ENCODE results near the gene ERC1. TPM values are rescaled to one million over a fixed set of nuclear protein-coding genes. Genes with fewer than 3 reads are reported as not detected.

ERC1 gene
- total and polyA plus RNA-seq, 4 donors: 7.4 to 78.2 (median 39.8) TPM

GRCh38 chr12:1115484-1116231, 124.6 kb downstream of the ERC1 start:
- H3K4me3 ChIP-seq: no peak overlapping the region
- peak in 1 of 3 donors; percentile 55 for DNase-seq
- WGBS, 2 donors: 63 to 83% methylated on average over 4 of the region's 4 CpGs
- no peak overlapping the region for H3K27ac ChIP-seq (ENCODE audit: low read depth in 1 of 2, low read length in 1 of 2)
- H3K9me3 ChIP-seq (ENCODE audit: control insufficient read depth in 4 of 4, insufficient read depth in 3 of 4, low read length in 3 of 4): no peaks in the 10 kb centered on the region
- H3K4me1 ChIP-seq (ENCODE audit: control insufficient read depth in 5 of 5, insufficient read depth in 5 of 5, low read length in 5 of 5): no peaks in the 10 kb centered on the region
- no peaks in the 10 kb centered on the region for H3K27me3 ChIP-seq (ENCODE audit: control insufficient read depth in 3 of 3, insufficient read depth in 3 of 3, low read length in 2 of 3)
- no peak for ATAC-seq (ENCODE audit: insufficient read depth, low FRiP score)
- TF ChIP-seq CTCF (IDR thresholded peaks at IDR 0.05; ENCODE audit: control extremely low read depth, extremely low read depth): no peak
- no peak overlapping the region for H3K9ac ChIP-seq (ENCODE audit: insufficient read depth in 1 of 2, low read length in 2 of 2)
- peaks cover 2 to 7% (median 4%) of the 10 kb centered on the region in 4 donors for H3K36me3 ChIP-seq (ENCODE audit: control insufficient read depth in 4 of 4, insufficient read depth in 4 of 4, low read length in 4 of 4)

- peaks cover 0 to 4% (median 0%) of the 10 kb centered on the region in 4 donors for H3K36me3 ChIP-seq (ENCODE audit: control insufficient read depth in 4 of 4, insufficient read depth in 4 of 4, low read length in 4 of 4)
- H3K9me3 ChIP-seq (ENCODE audit: control insufficient read depth in 4 of 4, insufficient read depth in 3 of 4, low read length in 3 of 4): no peaks in the 10 kb centered on the region
- no peaks in the 10 kb centered on the region for H3K27me3 ChIP-seq (ENCODE audit: control insufficient read depth in 3 of 3, insufficient read depth in 3 of 3, low read length in 2 of 3)
- H3K4me1 ChIP-seq (ENCODE audit: control insufficient read depth in 5 of 5, insufficient read depth in 5 of 5, low read length in 5 of 5): no peaks in the 10 kb centered on the region
- H3K9ac ChIP-seq (ENCODE audit: insufficient read depth in 1 of 2, low read length in 2 of 2): no peak overlapping the region
- no peak overlapping the region for H3K4me3 ChIP-seq
- DNase-seq (no peak), ATAC-seq (ENCODE audit: insufficient read depth, low FRiP score) (no peak)
- no peak overlapping the region for H3K27ac ChIP-seq (ENCODE audit: low read depth in 1 of 2, low read length in 1 of 2)
- WGBS, 2 donors: 73 to 81% methylated on average over 6 of the region's 6 CpGs
- no peak for TF ChIP-seq CTCF (IDR thresholded peaks at IDR 0.05; ENCODE audit: control extremely low read depth, extremely low read depth)
These were observed 126.3 kb downstream of the ERC1 start for GRCh38 chr12:1117371-1117770.

GRCh38 chr12:1117970-1118563, 127.0 kb downstream of the ERC1 start:
- WGBS, 2 donors: 24 to 25% methylated on average over 5 of the region's 5 CpGs
- TF ChIP-seq CTCF (IDR thresholded peaks at IDR 0.05; ENCODE audit: control extremely low read depth, extremely low read depth): peak; percentile 98
- H3K27me3 ChIP-seq (ENCODE audit: control insufficient read depth in 3 of 3, insufficient read depth in 3 of 3, low read length in 2 of 3): no peaks in the 10 kb centered on the region
- no peak overlapping the region for H3K4me3 ChIP-seq
- no peaks in the 10 kb centered on the region for H3K9me3 ChIP-seq (ENCODE audit: control insufficient read depth in 4 of 4, insufficient read depth in 3 of 4, low read length in 3 of 4)
- H3K36me3 ChIP-seq (ENCODE audit: control insufficient read depth in 4 of 4, insufficient read depth in 4 of 4, low read length in 4 of 4): peaks cover 0 to 4% (median 0%) of the 10 kb centered on the region in 4 donors
- no peak overlapping the region for H3K9ac ChIP-seq (ENCODE audit: insufficient read depth in 1 of 2, low read length in 2 of 2)
- ATAC-seq (ENCODE audit: insufficient read depth, low FRiP score): peak; percentile 77
- peak; percentile 72 to 88 (median 77) for DNase-seq
- H3K4me1 ChIP-seq (ENCODE audit: control insufficient read depth in 5 of 5, insufficient read depth in 5 of 5, low read length in 5 of 5): no peaks in the 10 kb centered on the region
- H3K27ac ChIP-seq (ENCODE audit: low read depth in 1 of 2, low read length in 1 of 2): no peak overlapping the region

Data from lung (tissue), 12 donors.